ENCODE results near the gene KCNH8.

Gene KCNH8

DNA sequence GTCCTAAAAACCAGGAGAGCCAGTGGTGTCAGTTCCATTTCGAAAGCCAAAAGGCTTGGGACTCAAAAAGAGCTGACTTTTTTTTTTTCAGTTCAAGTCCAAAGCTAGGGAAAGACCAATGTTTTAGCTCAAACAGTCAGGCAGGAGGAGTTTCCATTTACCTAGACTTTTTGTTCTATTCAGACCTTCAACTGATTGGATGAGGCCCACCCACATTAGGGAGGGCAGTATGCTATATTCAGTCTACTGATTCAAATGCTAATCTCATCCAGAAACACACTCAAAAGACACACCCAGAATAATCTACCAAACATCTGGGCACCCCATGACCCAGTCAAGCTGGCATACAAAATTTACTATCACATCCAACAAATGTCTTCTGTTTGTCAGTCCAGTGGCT lies 374.0 kb downstream of the KCNH8 start:
- DNase-seq: no peak

DNA sequence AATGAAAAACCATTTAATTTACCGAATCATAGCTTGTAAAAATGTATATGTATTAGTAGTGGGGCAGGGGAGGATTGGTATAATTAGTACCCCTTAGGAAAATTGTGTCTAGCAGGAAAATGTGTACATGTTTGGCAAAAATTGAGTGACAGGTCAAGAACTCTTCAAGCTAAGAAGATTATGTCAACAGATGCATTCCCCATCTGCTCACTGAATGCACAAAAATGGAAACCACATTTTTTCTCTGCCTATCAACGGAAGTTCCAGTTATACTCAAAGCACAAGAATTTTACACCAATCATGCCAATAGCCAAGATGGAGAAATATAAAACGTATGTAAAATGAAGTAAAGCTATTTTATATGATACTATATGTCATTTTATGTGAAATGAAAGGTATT lies 377.8 kb downstream of the KCNH8 start:
- DNase-seq: no peak

DNA sequence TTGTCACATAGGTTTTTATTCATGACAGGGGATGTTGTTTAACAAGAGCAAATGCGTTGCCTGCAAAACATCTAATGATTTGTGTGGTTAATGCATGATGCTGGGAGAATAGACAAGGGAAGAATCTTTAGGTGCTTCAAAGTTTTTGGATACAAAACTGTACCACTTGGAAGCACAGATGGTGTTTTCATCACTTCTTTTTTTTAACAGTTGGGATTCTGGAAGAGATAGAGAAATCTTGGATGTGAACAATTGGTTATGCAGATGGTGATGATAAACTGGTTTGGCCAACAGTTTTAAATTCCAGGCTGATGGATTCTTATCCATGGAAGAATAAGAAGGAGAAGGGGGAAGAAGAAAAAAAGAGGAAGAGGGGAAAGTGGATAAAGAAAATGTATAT lies 379.4 kb downstream of the KCNH8 start:
- DNase-seq: no peak

DNA sequence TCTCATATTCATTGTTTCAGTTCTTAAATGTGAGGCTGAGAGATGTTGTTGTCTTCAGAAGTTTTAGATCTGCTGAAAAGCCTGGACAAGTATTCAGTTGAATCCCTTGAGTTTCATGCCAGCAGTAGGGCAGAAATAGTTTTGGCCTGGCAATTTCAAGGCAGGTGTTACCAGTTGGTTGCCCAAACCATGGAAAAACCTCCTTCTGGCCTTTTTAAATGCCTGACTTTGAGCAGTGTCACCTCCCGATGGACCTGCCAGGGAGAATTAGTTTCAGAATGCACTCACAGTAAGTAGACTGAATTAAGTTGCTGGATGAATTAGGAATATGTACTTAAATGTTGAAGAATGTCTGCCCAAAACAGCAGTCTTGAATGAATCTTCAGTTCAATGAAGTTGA lies 383.1 kb downstream of the KCNH8 start:
- DNase-seq: no peak

DNA sequence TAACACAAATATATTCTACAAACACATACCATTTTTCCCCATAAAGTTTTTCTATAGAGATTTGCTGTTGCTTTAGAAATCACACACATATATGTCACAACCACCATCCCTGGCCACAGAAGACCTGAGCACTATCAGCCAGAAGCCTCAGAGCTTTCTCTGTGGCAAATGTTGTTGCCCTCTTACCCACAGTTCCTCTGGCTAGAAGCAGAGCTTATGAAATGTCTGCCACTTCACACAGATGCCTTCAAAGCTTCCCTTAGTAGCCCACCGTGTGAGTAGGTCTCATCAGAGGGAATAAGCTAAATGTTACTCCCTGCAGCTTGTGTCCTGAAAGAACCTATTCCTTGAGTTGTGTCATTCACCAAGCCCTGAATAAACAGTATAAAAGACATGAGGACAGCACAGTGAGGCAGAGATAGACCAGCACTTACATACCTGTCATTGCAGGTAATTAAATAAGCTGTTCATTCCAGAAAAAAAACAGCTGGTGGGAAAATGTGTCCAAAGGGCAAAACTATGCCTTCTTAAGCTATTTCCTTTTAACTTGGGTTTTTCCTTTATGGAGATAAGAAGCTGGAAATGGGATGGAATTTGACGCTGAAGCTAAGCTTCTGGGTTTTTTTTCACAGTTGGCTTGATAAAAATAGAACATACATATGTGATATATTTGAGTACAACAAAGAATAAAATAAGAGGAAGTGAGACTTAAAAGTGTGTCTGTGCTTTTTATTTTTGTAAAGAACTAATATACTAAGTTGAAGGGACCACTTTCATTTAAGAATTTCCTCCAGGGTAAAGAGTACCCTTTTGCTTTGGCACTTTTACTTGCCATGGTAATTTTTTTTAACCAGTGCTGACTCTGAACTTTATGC lies 391.4 kb downstream of the KCNH8 start:
- DNase-seq: no peak

DNA sequence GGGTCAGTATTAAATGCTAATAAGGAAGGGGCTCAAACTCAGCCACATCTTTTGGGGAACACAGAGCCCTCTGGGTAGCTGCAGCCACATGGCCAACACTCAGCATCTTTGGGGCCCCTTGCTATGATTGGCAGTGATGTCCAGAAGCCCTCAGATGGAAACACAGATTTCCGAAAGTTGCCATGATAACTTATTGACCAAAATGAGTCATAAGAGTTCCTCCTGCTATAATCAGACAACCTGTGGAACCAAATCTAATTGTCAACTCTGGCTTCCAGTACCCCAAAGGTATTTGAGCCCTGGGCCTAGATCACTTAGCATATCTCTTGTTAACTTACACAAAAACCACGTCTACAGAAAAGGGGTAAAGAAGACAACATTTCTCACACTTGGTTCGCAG lies 392.2 kb downstream of the KCNH8 start:
- no peak for DNase-seq

DNA sequence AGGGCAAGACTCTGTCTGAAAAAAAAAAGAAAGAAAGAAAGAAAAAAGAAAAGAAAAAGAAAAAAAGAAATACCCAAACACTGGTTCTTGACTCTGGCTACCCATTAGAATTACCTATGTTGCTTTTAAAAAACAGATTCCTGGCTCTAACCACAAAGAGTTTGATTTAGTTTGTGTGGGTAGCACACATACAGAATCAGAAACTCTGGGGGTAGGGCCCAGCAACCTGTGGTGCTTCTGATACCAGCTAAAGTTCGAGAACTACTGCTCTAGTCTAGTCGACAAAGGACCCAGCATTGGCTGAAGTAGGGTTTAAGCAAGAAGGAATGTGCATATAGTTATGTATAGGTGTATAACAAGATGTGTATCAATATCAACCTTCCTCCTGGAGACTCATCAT lies 393.0 kb downstream of the KCNH8 start:
- no peak for DNase-seq

DNA sequence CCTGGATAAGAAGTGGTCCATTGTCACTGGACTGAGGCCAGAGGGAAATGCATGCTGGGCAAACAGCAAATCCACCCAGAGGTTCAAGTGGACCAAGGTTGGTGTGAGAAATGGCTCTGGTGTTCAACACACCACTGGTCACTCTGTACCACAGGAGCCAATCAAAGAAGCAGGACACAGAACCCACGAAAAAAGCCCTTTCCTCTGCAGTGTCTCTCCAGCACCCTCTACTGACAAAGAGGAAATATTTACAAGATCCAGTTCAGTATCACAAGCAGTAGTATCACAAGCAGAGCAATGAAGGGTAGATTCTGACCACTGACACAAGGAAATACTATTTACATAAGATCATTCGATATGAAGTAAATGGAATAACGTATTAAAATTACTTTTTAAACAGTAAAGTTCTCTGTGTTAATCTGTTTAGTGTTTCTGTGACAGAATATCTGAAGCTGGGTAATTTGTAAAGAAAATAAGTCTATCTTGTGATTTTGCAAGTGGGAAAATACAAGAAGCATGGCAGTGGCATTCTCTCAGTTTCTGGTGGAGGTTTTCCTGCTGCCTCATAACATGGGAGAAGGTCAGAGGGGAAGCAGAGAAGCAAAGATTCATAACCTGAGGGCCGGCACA lies 395.0 kb downstream of the KCNH8 start:
- DNase-seq: no peak

DNA sequence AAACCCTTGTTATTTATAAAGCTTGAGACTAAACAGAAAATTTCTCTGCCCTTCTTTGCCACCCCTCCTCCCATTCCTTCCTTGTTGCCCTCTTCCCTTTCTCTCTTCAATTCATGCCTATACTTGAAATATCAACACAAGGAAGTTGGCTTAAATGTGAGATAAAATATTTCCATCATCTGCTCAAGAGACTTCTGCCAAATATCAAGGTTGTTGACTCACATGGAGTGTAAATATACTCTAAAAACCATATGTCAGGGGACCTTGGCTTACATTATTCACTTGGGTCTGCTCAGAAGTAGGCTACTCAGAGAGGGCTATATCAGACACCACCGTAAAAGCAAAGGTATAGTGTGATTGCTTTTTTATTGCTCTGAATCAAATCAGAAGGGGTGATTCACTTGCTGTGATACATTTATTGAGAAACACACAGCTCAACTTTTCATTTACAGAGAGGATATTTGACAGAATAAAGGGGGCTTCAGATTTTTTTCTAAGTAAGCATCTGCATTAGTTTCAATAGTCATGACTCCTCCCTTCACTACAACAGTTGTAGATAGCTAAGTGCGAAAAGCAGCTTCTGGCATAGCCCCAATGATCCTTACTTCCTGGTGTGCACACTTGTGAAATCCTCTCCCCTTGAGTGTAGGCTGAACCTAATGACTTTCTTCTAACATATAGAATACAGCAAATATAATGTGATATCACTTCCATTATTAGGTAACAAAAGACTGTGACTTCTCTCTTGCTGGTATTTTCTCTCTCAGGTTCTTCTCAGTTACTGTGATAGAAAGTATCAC lies 399.6 kb downstream of the KCNH8 start:
- DNase-seq: no peak

DNA sequence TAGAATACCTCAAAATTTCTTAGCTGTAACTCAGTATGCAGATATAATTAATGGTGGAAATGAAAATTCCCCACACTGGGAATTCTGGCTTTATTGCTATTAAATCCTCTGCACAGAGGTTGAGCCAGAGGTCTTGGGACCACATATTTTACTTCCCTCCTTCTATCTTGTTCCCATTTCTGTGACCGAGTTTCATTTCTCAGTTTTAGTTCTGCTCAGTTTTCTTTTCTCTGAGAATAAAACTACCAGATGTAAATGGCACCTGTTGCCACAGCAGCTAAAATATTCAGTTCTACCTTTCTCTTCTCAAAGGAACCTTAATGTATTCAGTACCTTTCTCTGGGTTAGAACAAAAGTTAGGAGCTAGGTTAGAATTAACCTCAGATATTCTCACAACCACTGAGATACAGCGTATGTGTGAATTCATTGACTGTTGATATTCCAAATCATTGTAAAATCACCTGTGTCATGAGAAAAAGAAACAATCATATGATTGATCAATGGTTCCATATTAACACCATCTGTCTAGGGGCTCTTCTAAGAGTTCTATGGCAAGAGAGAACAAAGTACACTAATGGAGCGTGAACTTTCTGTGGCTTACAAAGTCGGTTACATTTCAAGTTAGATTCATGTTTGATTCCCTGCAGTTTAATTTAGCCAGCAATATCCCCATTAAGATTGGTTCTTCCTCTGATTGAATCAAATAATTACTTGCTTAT lies 411.6 kb downstream of the KCNH8 start:
- DNase-seq: no peak

DNA sequence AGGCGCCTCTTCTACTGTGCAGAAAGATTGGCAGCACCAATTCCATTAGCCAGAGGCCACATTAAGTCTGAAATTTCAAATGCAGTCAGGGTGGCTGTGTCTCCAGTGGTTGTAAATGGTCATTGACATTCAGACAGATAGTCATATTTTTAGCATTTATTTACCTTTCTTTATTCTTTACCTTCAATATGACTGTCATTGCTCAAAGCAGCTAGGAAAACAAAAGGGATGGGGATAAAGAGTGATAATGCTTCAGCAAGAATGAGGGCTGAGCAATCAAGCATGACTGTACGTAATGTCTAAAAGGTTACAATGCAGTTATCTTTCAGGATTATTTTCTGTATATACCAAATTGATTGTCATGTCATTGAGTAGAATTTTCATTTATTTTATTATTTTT lies 425.3 kb downstream of the KCNH8 start:
- no peak for DNase-seq

DNA sequence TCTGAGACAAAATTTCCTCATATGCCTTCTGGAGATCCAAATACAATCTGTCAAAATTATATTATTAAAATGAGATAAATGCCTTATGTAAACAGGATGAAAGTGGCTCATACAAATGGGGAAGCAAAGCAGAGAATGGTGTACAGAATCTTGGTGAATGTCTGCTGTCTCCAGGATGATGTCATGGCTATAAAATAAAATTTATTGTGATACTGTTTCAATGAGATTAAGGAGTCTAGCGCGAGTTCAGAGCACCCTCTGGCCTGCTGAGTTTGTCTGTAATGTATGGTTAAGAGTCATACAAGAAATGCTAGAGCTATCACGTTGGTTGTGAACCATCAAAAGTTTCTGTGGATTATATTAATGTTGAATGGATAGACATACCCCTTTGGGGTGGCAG lies 426.0 kb downstream of the KCNH8 start:
- no peak for DNase-seq

DNA sequence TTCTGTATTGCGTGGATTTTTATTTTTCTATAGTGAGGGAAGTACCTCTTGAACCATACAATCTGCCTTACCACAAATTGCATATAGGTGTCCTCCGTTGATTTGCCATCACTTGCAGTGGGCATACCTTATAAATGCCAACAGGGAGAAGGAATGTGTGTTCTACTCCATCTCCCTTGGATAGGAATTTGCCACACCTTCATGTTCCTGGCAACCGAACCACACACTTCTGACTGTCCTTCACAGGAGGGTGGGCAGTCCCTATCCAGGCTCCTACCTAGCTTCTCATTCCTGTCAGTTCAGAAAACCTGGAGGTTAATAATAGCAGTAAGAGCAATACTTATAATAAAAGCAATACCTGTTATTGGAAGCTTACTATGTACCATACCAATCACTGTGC lies 428.0 kb downstream of the KCNH8 start:
- no peak for DNase-seq

All from kidney glomerular epithelial cell (primary cell).